ENCODE results near the gene LDHD. TPM values are rescaled to one million over a fixed set of nuclear protein-coding genes. Genes with fewer than 3 reads are reported as not detected.
A peak's percentile ranks its signal among the peaks of the same experiment; 100 is the strongest.
"Not testable (repeated sequence)": the region's sequence is repeated elsewhere in the genome, so short reads cannot be mapped to it uniquely, and the experiment has no call there.

LDHD gene
- total and polyA plus RNA-seq, 4 donors: 5.5 to 6.8 (median 5.6) TPM

- Histone ChIP-seq H3K4me3 (ENCODE audit: low read length in 2 of 2) (no peak overlapping the region), H3K9me3 (ENCODE audit: control insufficient read depth, low read length) (no peaks in the 10 kb centered on the region), H3K36me3 (ENCODE audit: control insufficient read depth in 1 of 2, insufficient read depth in 2 of 2, low read length in 1 of 2) (no peaks in the 10 kb centered on the region), H3K4me1 (ENCODE audit: control insufficient read depth in 1 of 2, insufficient read depth in 2 of 2, low read length in 2 of 2) (no peaks in the 10 kb centered on the region), H3K27me3 (ENCODE audit: control insufficient read depth in 1 of 2, insufficient read depth in 2 of 2, low read length in 1 of 2) (no peaks in the 10 kb centered on the region), H3K27ac (ENCODE audit: low read depth in 1 of 2, low read length in 2 of 2) (no peak overlapping the region)
- ATAC-seq (ENCODE audit: low FRiP score) (no peak), DNase-seq (no peak)
- WGBS, 2 donors: 81 to 86% methylated on average over 15 of the region's 15 CpGs
- intact Hi-C loops (cut with DNase I): no loop called here
Observed at GRCh38 chr16:75097941-75098901, 18.4 kb downstream of the LDHD start.

GRCh38 chr16:75097191-75097761 lies 19.3 kb downstream of the LDHD start:
- no peak for ATAC-seq (ENCODE audit: low FRiP score)
- intact Hi-C loops (cut with DNase I): no loop called here
- H3K9me3 ChIP-seq (ENCODE audit: control insufficient read depth, low read length): no peaks in the 10 kb centered on the region
- no peaks in the 10 kb centered on the region for H3K4me1 ChIP-seq (ENCODE audit: control insufficient read depth in 1 of 2, insufficient read depth in 2 of 2, low read length in 2 of 2)
- DNase-seq: no peak
- H3K27ac ChIP-seq (ENCODE audit: low read depth in 1 of 2, low read length in 2 of 2): no peak overlapping the region
- 91 to 92% methylated on average over 10 of the region's 10 CpGs for WGBS, 2 donors
- H3K4me3 ChIP-seq (ENCODE audit: low read length in 2 of 2): no peak overlapping the region
- H3K36me3 ChIP-seq (ENCODE audit: control insufficient read depth in 1 of 2, insufficient read depth in 2 of 2, low read length in 1 of 2): no peaks in the 10 kb centered on the region
- H3K27me3 ChIP-seq (ENCODE audit: control insufficient read depth in 1 of 2, insufficient read depth in 2 of 2, low read length in 1 of 2): no peaks in the 10 kb centered on the region

GRCh38 chr16:75096656-75097055 lies 19.9 kb downstream of the LDHD start:
- DNase-seq (no peak), ATAC-seq (ENCODE audit: low FRiP score) (no peak)
- Histone ChIP-seq H3K27me3 (ENCODE audit: control insufficient read depth in 1 of 2, insufficient read depth in 2 of 2, low read length in 1 of 2) (no peaks in the 10 kb centered on the region), H3K4me3 (ENCODE audit: low read length in 2 of 2) (no peak overlapping the region), H3K4me1 (ENCODE audit: control insufficient read depth in 1 of 2, insufficient read depth in 2 of 2, low read length in 2 of 2) (no peaks in the 10 kb centered on the region), H3K9me3 (ENCODE audit: control insufficient read depth, low read length) (no peaks in the 10 kb centered on the region), H3K36me3 (ENCODE audit: control insufficient read depth in 1 of 2, insufficient read depth in 2 of 2, low read length in 1 of 2) (no peaks in the 10 kb centered on the region), H3K27ac (ENCODE audit: low read depth in 1 of 2, low read length in 2 of 2) (no peak overlapping the region)
- 30 to 35% methylated on average over 6 of the region's 6 CpGs for WGBS, 2 donors
- intact Hi-C loops (cut with DNase I): no loop called here

GRCh38 chr16:75095204-75095621 lies 21.4 kb downstream of the LDHD start:
- no peak overlapping the region for H3K27ac ChIP-seq (ENCODE audit: low read depth in 1 of 2, low read length in 2 of 2)
- DNase-seq (no peak), ATAC-seq (ENCODE audit: low FRiP score) (no peak)
- H3K27me3 ChIP-seq (ENCODE audit: control insufficient read depth in 1 of 2, insufficient read depth in 2 of 2, low read length in 1 of 2): no peaks in the 10 kb centered on the region
- no peak overlapping the region for H3K4me3 ChIP-seq (ENCODE audit: low read length in 2 of 2)
- intact Hi-C loops (cut with DNase I): no loop called here
- H3K36me3 ChIP-seq (ENCODE audit: control insufficient read depth in 1 of 2, insufficient read depth in 2 of 2, low read length in 1 of 2): no peaks in the 10 kb centered on the region
- no peaks in the 10 kb centered on the region for H3K9me3 ChIP-seq (ENCODE audit: control insufficient read depth, low read length)
- WGBS, 2 donors: 93 to 96% methylated on average over 14 of the region's 14 CpGs
- no peaks in the 10 kb centered on the region for H3K4me1 ChIP-seq (ENCODE audit: control insufficient read depth in 1 of 2, insufficient read depth in 2 of 2, low read length in 2 of 2)

- WGBS, 2 donors: 92 to 93% methylated on average over 23 of the region's 23 CpGs
Observed at GRCh38 chr16:75093598-75094540, 22.7 kb downstream of the LDHD start.

GRCh38 chr16:75092777-75093176 lies 23.8 kb downstream of the LDHD start:
- no peak overlapping the region for H3K27ac ChIP-seq (ENCODE audit: low read depth in 1 of 2, low read length in 2 of 2)

More at GRCh38 chr16:75093598-75094540, 22.7 kb downstream of the LDHD start:
- DNase-seq (peak in 1 of 2 donors; percentile 55), ATAC-seq (ENCODE audit: low FRiP score) (no peak)
- Histone ChIP-seq H3K9me3 (ENCODE audit: control insufficient read depth, low read length) (no peaks in the 10 kb centered on the region), H3K36me3 (ENCODE audit: control insufficient read depth in 1 of 2, insufficient read depth in 2 of 2, low read length in 1 of 2) (no peaks in the 10 kb centered on the region), H3K4me3 (ENCODE audit: low read length in 2 of 2) (no peak overlapping the region), H3K4me1 (ENCODE audit: control insufficient read depth in 1 of 2, insufficient read depth in 2 of 2, low read length in 2 of 2) (no peaks in the 10 kb centered on the region), H3K27me3 (ENCODE audit: control insufficient read depth in 1 of 2, insufficient read depth in 2 of 2, low read length in 1 of 2) (no peaks in the 10 kb centered on the region), H3K27ac (ENCODE audit: low read depth in 1 of 2, low read length in 2 of 2) (no peak overlapping the region)
- intact Hi-C loops (cut with DNase I): no loop called here

GRCh38 chr16:75091619-75092018 lies 25.0 kb downstream of the LDHD start:
- H3K27ac ChIP-seq (ENCODE audit: low read depth in 1 of 2, low read length in 2 of 2); H3K27me3 ChIP-seq (ENCODE audit: control insufficient read depth in 1 of 2, insufficient read depth in 2 of 2, low read length in 1 of 2); H3K4me3 ChIP-seq (ENCODE audit: low read length in 2 of 2); DNase-seq; H3K9me3 ChIP-seq (ENCODE audit: control insufficient read depth, low read length); ATAC-seq (ENCODE audit: low FRiP score); H3K36me3 ChIP-seq (ENCODE audit: control insufficient read depth in 1 of 2, insufficient read depth in 2 of 2, low read length in 1 of 2); intact Hi-C loops (cut with DNase I); H3K4me1 ChIP-seq (ENCODE audit: control insufficient read depth in 1 of 2, insufficient read depth in 2 of 2, low read length in 2 of 2): not testable (repeated sequence)
- WGBS, 2 donors: 64 to 70% methylated on average over 3 of the region's 3 CpGs

More at GRCh38 chr16:75092777-75093176, 23.8 kb downstream of the LDHD start:
- Histone ChIP-seq H3K4me1 (ENCODE audit: control insufficient read depth in 1 of 2, insufficient read depth in 2 of 2, low read length in 2 of 2) (no peaks in the 10 kb centered on the region), H3K4me3 (ENCODE audit: low read length in 2 of 2) (no peak overlapping the region), H3K36me3 (ENCODE audit: control insufficient read depth in 1 of 2, insufficient read depth in 2 of 2, low read length in 1 of 2) (no peaks in the 10 kb centered on the region), H3K27me3 (ENCODE audit: control insufficient read depth in 1 of 2, insufficient read depth in 2 of 2, low read length in 1 of 2) (no peaks in the 10 kb centered on the region), H3K9me3 (ENCODE audit: control insufficient read depth, low read length) (no peaks in the 10 kb centered on the region)
- WGBS, 2 donors: 86 to 92% methylated on average over 7 of the region's 7 CpGs
- intact Hi-C loops (cut with DNase I): no loop called here
- ATAC-seq (ENCODE audit: low FRiP score) (no peak), DNase-seq (peak in 1 of 2 donors; percentile 32)

- H3K4me3 ChIP-seq (ENCODE audit: low read length in 2 of 2); ATAC-seq (ENCODE audit: low FRiP score); DNase-seq; H3K36me3 ChIP-seq (ENCODE audit: control insufficient read depth in 1 of 2, insufficient read depth in 2 of 2, low read length in 1 of 2); H3K4me1 ChIP-seq (ENCODE audit: control insufficient read depth in 1 of 2, insufficient read depth in 2 of 2, low read length in 2 of 2); H3K9me3 ChIP-seq (ENCODE audit: control insufficient read depth, low read length); H3K27ac ChIP-seq (ENCODE audit: low read depth in 1 of 2, low read length in 2 of 2); H3K27me3 ChIP-seq (ENCODE audit: control insufficient read depth in 1 of 2, insufficient read depth in 2 of 2, low read length in 1 of 2); intact Hi-C loops (cut with DNase I): not testable (repeated sequence)
- 91 to 98% methylated on average over 6 of the region's 6 CpGs for WGBS, 2 donors
Observed at GRCh38 chr16:75090899-75091298, 25.7 kb downstream of the LDHD start.
